ENCODE measurements around the gene INO80. TPM values are rescaled to one million over a fixed set of nuclear protein-coding genes. Genes with fewer than 3 reads are reported as not detected.
A peak's percentile ranks its signal among the peaks of the same experiment; 100 is the strongest.

Gene INO80
- total RNA-seq, 2 donors from 2014 or later = 27.2 to 64.4 TPM

- ATAC-seq (ENCODE audit: insufficient number of reproducible peaks, low FRiP score, low read depth) = no peak
- H3K36me3 ChIP-seq = no peaks in the 10 kb centered on the region
Observed at GRCh38 chr15:41116962-41117252, 827 bp upstream of the INO80 start.

GRCh38 chr15:41115652-41116115 is 396 bp downstream of the INO80 start:
- H3K36me3 ChIP-seq = no peaks in the 10 kb centered on the region
- no peak for TF ChIP-seq CTCF (IDR thresholded peaks at IDR 0.05)
- DNase-seq (ENCODE audit: low spot score) = peak; percentile 25
- ATAC-seq (ENCODE audit: insufficient number of reproducible peaks, low FRiP score, low read depth) = peak; percentile 48
- H3K27ac ChIP-seq = peak overlapping the region; percentile 92 to 99
- no peaks in the 10 kb centered on the region for H3K9me3 ChIP-seq
- peak overlapping the region; percentile 80 for H3K4me3 ChIP-seq
- H3K4me1 ChIP-seq (ENCODE audit: control insufficient read depth in 1 of 2, low read depth in 2 of 2) = peaks cover 8 to 32% of the 10 kb centered on the region in 2 donors
- H3K27me3 ChIP-seq (replicated peaks; ENCODE audit: insufficient read depth) = no peaks in the 10 kb centered on the region

More at GRCh38 chr15:41116962-41117252, 827 bp upstream of the INO80 start:
- DNase-seq (ENCODE audit: low spot score) = no peak
- Histone ChIP-seq H3K27me3 (replicated peaks; ENCODE audit: insufficient read depth) (no peaks in the 10 kb centered on the region), H3K27ac (peak overlapping the region; percentile 92 to 99), H3K4me1 (ENCODE audit: control insufficient read depth in 1 of 2, low read depth in 2 of 2) (peaks cover 8 to 32% of the 10 kb centered on the region in 2 donors), H3K9me3 (no peaks in the 10 kb centered on the region), H3K4me3 (peak overlapping the region; percentile 80)
- TF ChIP-seq CTCF (IDR thresholded peaks at IDR 0.05) = no peak

GRCh38 chr15:41115161-41115651 is 874 bp downstream of the INO80 start:
- no peaks in the 10 kb centered on the region for H3K9me3 ChIP-seq
- no peaks in the 10 kb centered on the region for H3K36me3 ChIP-seq
- H3K4me1 ChIP-seq (ENCODE audit: control insufficient read depth in 1 of 2, low read depth in 2 of 2) = peaks cover 8 to 32% of the 10 kb centered on the region in 2 donors
- H3K27me3 ChIP-seq (replicated peaks; ENCODE audit: insufficient read depth) = no peaks in the 10 kb centered on the region
- ATAC-seq (ENCODE audit: insufficient number of reproducible peaks, low FRiP score, low read depth) = no peak
- no peak for TF ChIP-seq CTCF (IDR thresholded peaks at IDR 0.05)
- no peak for DNase-seq (ENCODE audit: low spot score)
- H3K27ac ChIP-seq = peak overlapping the region; percentile 92 to 99
- H3K4me3 ChIP-seq = peak overlapping the region; percentile 80

GRCh38 chr15:41106947-41107346 is 9.1 kb downstream of the INO80 start:
- ATAC-seq (ENCODE audit: insufficient number of reproducible peaks, low FRiP score, low read depth) (no peak), DNase-seq (ENCODE audit: low spot score) (no peak)
- no peaks in the 10 kb centered on the region for H3K4me1 ChIP-seq (ENCODE audit: control insufficient read depth in 1 of 2, low read depth in 2 of 2)
- H3K27me3 ChIP-seq (replicated peaks; ENCODE audit: insufficient read depth) = no peaks in the 10 kb centered on the region
- no peak overlapping the region for H3K27ac ChIP-seq
- TF ChIP-seq CTCF (IDR thresholded peaks at IDR 0.05) = no peak
- no peak overlapping the region for H3K4me3 ChIP-seq
- no peaks in the 10 kb centered on the region for H3K9me3 ChIP-seq
- H3K36me3 ChIP-seq = no peaks in the 10 kb centered on the region

GRCh38 chr15:41105348-41106334 is 10.4 kb downstream of the INO80 start:
- ATAC-seq (ENCODE audit: insufficient number of reproducible peaks, low FRiP score, low read depth) (no peak), DNase-seq (ENCODE audit: low spot score) (no peak)
- H3K36me3 ChIP-seq = no peaks in the 10 kb centered on the region
- TF ChIP-seq CTCF (IDR thresholded peaks at IDR 0.05) = no peak
- H3K4me1 ChIP-seq (ENCODE audit: control insufficient read depth in 1 of 2, low read depth in 2 of 2) = no peaks in the 10 kb centered on the region
- no peaks in the 10 kb centered on the region for H3K9me3 ChIP-seq
- no peak overlapping the region for H3K27ac ChIP-seq
- no peak overlapping the region for H3K4me3 ChIP-seq
- H3K27me3 ChIP-seq (replicated peaks; ENCODE audit: insufficient read depth) = no peaks in the 10 kb centered on the region
